ENCODE measurements around the gene KRTAP4-8. TPM values are rescaled to one million over a fixed set of nuclear protein-coding genes. Genes with fewer than 3 reads are reported as not detected.
"Not testable (repeated sequence)": the region's sequence is repeated elsewhere in the genome, so short reads cannot be mapped to it uniquely, and the experiment has no call there.

Gene KRTAP4-8
- total and polyA plus RNA-seq, 2 of the 13 experiments (the other 11 are each of a cell fraction or from before 2014, with no cell fraction given) = not detected

- Histone ChIP-seq H2AFZ (ENCODE audit: low read length) (no peak overlapping the region), H3K27me3 (ENCODE audit: control insufficient read depth in 1 of 2, insufficient read depth in 2 of 2, low read length in 2 of 2) (peaks cover 4% of the 10 kb centered on the region in 2 experiments; a peak in 3 of 5 replicates), H3K4me1 (ENCODE audit: insufficient read depth, low read length) (no peaks in the 10 kb centered on the region), H3K27ac (ENCODE audit: extremely low read length, insufficient read depth, low read length) (no peak overlapping the region), H3K36me3 (replicated peaks in 1 of 2; ENCODE audit: control insufficient read depth in 1 of 2, insufficient read depth in 2 of 2, low read length in 2 of 2) (no peaks in the 10 kb centered on the region), H3K9ac (ENCODE audit: insufficient read depth, low read depth, low read length) (no peak overlapping the region), H3K79me2 (ENCODE audit: insufficient read depth, low read length) (no peaks in the 10 kb centered on the region), H4K20me1 (ENCODE audit: insufficient read depth, low read length) (no peaks in the 10 kb centered on the region), H3K9me3 (ENCODE audit: low read length) (peaks cover 7% of the 10 kb centered on the region), H3K4me3 (replicated peaks in 1 of 3; ENCODE audit: insufficient read depth in 1 of 3, low read depth in 2 of 3, low read length in 3 of 3) (no peak overlapping the region), H3K4me2 (ENCODE audit: low read depth, low read length) (no peak overlapping the region)
- ATAC-seq = no peak
- TF ChIP-seq WIZ (CRISPR knock-in tag; IDR thresholded peaks at IDR 0.05) (no peak), MAFK (conservative IDR thresholded peaks at IDR 0.05 in 1 of 2, IDR thresholded peaks at IDR 0.05 in 1 of 2; ENCODE audit: low read length in 2 of 2) (peak; percentile 36 to 78; a peak in 3 of 4 replicates), MAFF (IDR thresholded peaks at IDR 0.05; ENCODE audit: low read depth, low read length) (peak; percentile 68)
- TF ChIP-seq, protein P1, sequence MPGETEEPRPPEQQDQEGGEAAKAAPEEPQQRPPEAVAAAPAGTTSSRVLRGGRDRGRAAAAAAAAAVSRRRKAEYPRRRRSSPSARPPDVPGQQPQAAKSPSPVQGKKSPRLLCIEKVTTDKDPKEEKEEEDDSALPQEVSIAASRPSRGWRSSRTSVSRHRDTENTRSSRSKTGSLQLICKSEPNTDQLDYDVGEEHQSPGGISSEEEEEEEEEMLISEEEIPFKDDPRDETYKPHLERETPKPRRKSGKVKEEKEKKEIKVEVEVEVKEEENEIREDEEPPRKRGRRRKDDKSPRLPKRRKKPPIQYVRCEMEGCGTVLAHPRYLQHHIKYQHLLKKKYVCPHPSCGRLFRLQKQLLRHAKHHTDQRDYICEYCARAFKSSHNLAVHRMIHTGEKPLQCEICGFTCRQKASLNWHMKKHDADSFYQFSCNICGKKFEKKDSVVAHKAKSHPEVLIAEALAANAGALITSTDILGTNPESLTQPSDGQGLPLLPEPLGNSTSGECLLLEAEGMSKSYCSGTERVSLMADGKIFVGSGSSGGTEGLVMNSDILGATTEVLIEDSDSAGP (CRISPR knock-in tag; IDR thresholded peaks at IDR 0.05; ENCODE audit: borderline replicate concordance) = no peak
- intact Hi-C loops (cut with micrococcal nuclease; ENCODE audit: unreplicated experiment) (no loop called here), in situ Hi-C loops (cut with HindIII; ENCODE audit: extremely low pct_ligation_motif_present, low pct_unique_long_range_greater_than_20kb) (no loop called here)
- POLR2A ChIA-PET = no interaction called here
- no TSS peak for BruUV-seq (replicated peaks)
- WGBS (ENCODE audit: low lambda C conversion rate) = 44% methylated on average over 2 of the region's 2 CpGs
- CTCF ChIA-PET (ENCODE audit: low intra/inter-chr PET ratio, low total read pairs) = no interaction called here
- no peak for DNase-seq (ENCODE audit: low spot score)
- no peak for FAIRE-seq
Measured at GRCh38 chr17:41111151-41111885, 13.4 kb upstream of the KRTAP4-8 start.

DNA sequence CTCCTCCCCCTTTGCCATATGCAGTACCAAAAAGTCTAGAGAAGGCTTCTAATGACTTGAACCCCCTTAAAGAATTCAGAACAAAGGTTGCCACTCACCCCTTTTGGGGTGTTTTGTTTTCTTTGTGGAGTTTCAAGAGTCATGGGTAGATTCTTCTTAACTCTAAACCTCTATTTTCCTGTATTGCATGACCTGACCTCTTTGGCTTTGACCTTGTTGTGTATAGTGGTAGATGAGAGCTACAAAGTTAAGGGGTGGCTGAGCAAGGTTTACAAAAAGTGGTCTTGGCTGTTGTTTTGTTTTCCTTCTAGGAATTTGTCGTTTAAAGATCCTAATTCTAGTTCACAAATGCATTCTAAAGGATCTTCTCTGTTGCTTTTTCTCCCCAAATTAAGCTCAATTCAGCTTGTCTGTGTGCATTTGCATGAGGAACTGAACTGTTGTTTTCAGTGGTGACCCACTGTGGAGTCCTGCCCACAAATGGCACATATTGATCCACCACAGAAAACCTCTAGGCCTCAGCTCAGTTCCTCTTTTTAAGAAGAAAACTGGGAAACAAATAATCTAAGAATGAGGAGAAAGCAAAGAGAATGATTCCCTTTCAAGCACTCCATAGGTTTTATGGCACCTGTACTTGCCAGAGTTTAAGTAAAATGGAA, 10.9 kb upstream of the KRTAP4-8 start:
- H3K27ac ChIP-seq (ENCODE audit: extremely low read length, insufficient read depth, low read length); CTCF ChIA-PET (ENCODE audit: low intra/inter-chr PET ratio, low total read pairs); H2AFZ ChIP-seq (ENCODE audit: low read length); H3K4me1 ChIP-seq (ENCODE audit: insufficient read depth, low read length); H3K9ac ChIP-seq (ENCODE audit: insufficient read depth, low read depth, low read length); H3K4me2 ChIP-seq (ENCODE audit: low read depth, low read length); H3K27me3 ChIP-seq (ENCODE audit: control insufficient read depth in 1 of 2, insufficient read depth in 2 of 2, low read length in 2 of 2); H3K36me3 ChIP-seq (replicated peaks in 1 of 2; ENCODE audit: control insufficient read depth in 1 of 2, insufficient read depth in 2 of 2, low read length in 2 of 2); ATAC-seq; POLR2A ChIA-PET; in situ Hi-C loops (cut with HindIII; ENCODE audit: extremely low pct_ligation_motif_present, low pct_unique_long_range_greater_than_20kb); H3K9me3 ChIP-seq (ENCODE audit: low read length); H3K4me3 ChIP-seq (replicated peaks in 1 of 3; ENCODE audit: insufficient read depth in 1 of 3, low read depth in 2 of 3, low read length in 3 of 3); FAIRE-seq; DNase-seq (ENCODE audit: low spot score); H3K79me2 ChIP-seq (ENCODE audit: insufficient read depth, low read length); H4K20me1 ChIP-seq (ENCODE audit: insufficient read depth, low read length); BruUV-seq (replicated peaks); intact Hi-C loops (cut with micrococcal nuclease; ENCODE audit: unreplicated experiment): not testable (repeated sequence)
- 0% methylated on average over 1 of the region's 1 CpG for WGBS (ENCODE audit: low lambda C conversion rate)

All from HepG2 (cell line).